ENCODE measurements around the gene SMTNL1.

Gene SMTNL1

GRCh38 chr11:57536947-57537619 lies at the start of gene SMTNL1:
SMTNL1 (plus strand) TSS chr11:57537595; CDS start chr11:57542643, 5,048 bp downstream.
- DNase-seq, result peak; percentile 10 to 54 (median 18)

GRCh38 chr11:57487920-57488659 lies 49.3 kb upstream of the SMTNL1 start:
- DNase-seq, result no peak

DNA sequence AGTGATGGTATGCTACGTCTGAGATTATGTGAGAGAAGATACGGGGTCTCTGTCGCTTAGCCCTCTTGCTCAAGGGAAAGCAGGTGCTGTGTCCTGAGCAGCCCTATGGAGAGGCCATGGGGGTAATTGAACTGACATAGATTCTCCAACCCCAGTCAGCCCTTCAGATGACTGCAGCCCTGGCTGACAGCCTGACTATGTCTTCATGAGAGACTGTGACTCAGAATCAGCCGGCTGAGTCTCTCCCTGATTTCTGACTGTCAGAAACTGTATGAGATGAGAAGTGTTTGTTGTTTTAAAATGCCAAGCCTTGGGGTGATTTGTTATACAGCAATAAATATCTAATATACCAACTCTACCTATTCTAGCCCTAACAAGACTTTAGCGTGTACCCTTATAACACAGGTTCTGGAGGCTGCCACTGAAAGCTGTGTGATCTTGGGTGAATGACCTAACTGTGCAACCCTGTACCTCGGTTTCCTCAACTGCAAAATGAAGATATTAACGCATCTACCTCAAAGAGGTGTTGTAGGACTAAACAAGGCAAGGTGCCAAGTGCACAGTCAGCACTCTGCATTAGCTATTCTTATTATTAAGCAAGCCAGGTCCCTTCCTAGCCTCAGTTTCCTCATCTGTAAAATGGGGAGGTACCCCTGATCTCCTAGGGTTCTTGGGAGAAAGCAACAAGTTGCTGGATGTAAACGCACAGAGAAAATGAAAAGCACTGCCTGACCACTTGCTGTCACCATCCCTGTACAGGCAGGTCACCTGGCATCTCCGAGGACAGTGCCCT lies 46.7 kb upstream of the SMTNL1 start:
- no peak for DNase-seq

GRCh38 chr11:57491371-57492061 lies 45.9 kb upstream of the SMTNL1 start:
- peak in 2 of 3 experiments; percentile 9 to 32 for DNase-seq

GRCh38 chr11:57493507-57494503 lies 43.6 kb upstream of the SMTNL1 start:
- peak; percentile 36 to 69 (median 59) for DNase-seq

- DNase-seq, result no peak
These were observed 41.1 kb upstream of the SMTNL1 start for GRCh38 chr11:57496109-57496820.

GRCh38 chr11:57497303-57498247 lies 39.8 kb upstream of the SMTNL1 start:
- no peak for DNase-seq

- no peak for DNase-seq
These were observed 38.9 kb upstream of the SMTNL1 start for GRCh38 chr11:57498540-57498939.

DNA sequence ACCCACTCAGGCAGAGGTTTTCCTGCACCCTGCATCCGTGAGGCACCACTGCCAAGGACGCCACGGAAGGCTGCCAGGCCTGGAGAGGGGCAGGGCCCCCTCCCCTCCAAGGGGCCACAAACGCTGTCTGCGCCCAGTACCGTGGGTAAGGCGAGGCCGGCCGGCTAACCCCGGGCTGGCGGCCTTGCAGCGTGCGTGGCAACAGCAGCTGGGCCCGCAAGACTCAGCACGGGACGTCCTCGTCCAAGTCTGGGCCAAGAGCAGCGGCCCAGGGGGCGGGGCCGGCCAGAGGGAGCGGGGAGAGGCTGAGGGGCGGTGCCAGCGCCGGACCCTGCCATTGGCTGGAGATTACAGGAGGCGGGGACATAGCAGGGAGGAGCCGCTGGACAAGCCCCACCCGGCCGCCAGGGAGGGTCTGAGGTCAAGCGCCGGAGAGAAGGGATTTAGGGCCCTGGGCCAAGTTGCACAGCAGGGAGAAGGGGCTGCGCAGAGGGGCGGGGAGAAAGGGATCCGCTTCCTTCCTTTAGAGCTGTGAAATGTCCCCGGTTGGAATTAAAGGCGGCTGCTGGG lies 37.9 kb upstream of the SMTNL1 start:
- peak; percentile 59 to 86 (median 73) for DNase-seq

- peak in 1 of 3 experiments; percentile 51 for DNase-seq
These were observed 37.4 kb upstream of the SMTNL1 start for GRCh38 chr11:57499983-57500461.

GRCh38 chr11:57500515-57500914 lies 36.9 kb upstream of the SMTNL1 start:
- peak in 2 of 3 experiments; percentile 23 to 28 for DNase-seq

GRCh38 chr11:57500926-57501325 lies 36.5 kb upstream of the SMTNL1 start:
- DNase-seq, result no peak

DNA sequence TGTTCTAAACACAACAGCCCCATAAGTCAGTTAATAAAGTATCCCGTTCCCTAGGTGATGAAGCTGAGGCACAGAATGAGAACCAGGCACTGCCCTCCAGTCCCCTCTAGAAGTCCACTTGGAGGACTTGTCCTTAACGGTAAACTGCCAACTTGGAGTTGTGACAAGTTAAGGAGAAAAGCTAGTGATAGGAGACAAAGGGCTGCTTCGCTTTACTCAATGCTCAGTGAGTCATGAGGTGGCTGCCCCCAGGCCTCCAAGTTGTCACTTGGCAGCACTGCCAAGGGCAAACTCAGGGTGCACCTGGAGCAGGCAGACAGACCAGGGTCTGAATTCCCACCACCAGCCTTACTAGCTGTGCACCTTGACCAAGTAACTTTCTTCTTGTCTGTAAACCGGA lies 35.4 kb upstream of the SMTNL1 start:
- no peak for DNase-seq

GRCh38 chr11:57502376-57502775 lies 35.0 kb upstream of the SMTNL1 start:
- DNase-seq, result no peak

DNA sequence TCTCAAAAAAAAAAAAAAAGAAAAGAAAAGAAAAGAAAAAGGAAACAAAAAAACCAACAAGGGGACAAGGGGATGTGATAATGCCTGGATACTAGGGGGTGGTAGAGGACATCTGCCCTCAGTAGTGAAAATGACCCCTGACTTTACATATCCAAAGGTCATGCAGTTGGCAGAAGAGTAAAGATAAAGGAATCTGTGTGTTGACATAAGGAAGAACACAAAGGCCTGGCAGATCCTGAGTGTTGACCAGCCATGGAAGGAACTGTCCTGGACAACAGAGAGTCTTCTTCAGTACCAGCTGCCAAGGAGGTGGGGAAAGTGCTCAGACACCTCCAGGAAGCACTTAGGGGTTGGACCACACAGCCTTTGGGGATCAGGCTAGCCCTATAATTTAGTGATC lies 34.5 kb upstream of the SMTNL1 start:
- no peak for DNase-seq

- DNase-seq, result no peak
These were observed 32.9 kb upstream of the SMTNL1 start for GRCh38 chr11:57504511-57504910.

DNA sequence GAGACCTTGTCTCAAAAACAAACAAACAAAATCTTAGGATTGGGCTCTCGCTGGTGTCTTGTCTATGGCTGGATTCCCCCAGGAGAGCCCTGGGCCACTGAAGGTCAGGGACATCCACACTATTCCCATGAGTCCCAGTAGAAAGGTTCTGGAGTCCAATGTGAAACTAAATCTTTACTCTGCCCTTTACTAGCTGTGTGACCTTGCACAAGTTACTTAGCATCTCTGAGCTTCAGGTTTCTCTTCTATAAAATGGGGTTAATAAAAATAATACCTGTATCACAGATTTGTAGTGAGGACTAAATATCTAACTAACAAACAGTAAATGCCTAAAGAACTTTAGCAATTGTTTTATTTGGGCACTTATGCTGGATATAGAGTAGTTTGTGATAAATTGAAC lies 30.9 kb upstream of the SMTNL1 start:
- DNase-seq, result no peak

GRCh38 chr11:57508341-57509170 lies 28.8 kb upstream of the SMTNL1 start:
- DNase-seq, result no peak
